ENCODE data around the gene RGS6. TPM values are rescaled to one million over a fixed set of nuclear protein-coding genes. Genes with fewer than 3 reads are reported as not detected.

Gene RGS6
- total and polyA plus RNA-seq, 4 experiments from 2014 or later, result 0.32 TPM; not detected in 3

DNA sequence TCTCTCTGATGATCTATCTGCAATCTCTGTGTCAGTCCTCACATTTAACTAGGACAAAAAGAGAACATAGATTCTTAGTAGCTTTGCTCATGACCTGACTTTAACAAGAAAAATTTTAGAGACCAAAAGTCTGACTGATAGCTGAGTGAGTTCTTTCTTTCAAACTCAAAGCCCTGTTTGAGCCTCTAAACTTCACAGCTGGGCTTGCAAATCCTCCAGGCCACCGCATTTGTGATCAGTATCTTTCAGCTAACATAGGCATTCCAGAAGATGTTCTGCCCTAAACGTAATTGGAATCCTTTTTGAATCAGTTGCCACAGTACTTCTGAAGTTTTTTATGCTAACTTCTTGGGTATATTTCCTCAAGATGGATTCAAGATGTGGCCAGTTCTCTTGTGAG lies 502.6 kb downstream of the RGS6 start:
- Mint-ChIP-seq H3K4me1 (peaks cover 17 to 21% (median 17%) of the 10 kb centered on the region in 4 donors), H3K9me3 (no peaks in the 10 kb centered on the region), H3K27me3 (no peaks in the 10 kb centered on the region), H3K36me3 (no peaks in the 10 kb centered on the region), H3K27ac (no peak overlapping the region), H3K4me3 (no peak overlapping the region)
- intact Hi-C loops (cut with micrococcal nuclease), result no loop called here
- Histone ChIP-seq H3K27me3 (ENCODE audit: insufficient read depth, low read length) (no peaks in the 10 kb centered on the region), H3K36me3 (ENCODE audit: insufficient read depth, low read length) (no peaks in the 10 kb centered on the region), H3K27ac (ENCODE audit: low read depth, low read length) (no peak overlapping the region), H3K9me3 (ENCODE audit: control insufficient read depth in 1 of 2, low read length in 2 of 2) (no peaks in the 10 kb centered on the region), H3K4me3 (ENCODE audit: low read length in 2 of 2) (no peak overlapping the region), H3K4me1 (ENCODE audit: insufficient read depth, low read length) (peaks cover 12% of the 10 kb centered on the region)
- ChIA-PET CTCF (ENCODE audit: partially characterized antibody) (interaction anchor here (1.1 kb wide), 1 partner anchor 15 kb away, joined by 3 read pairs; no protein-coding TSS in a partner anchor), POLR2A (ENCODE audit: partially characterized antibody) (no interaction called here)
- DNase-seq, result no peak

DNA sequence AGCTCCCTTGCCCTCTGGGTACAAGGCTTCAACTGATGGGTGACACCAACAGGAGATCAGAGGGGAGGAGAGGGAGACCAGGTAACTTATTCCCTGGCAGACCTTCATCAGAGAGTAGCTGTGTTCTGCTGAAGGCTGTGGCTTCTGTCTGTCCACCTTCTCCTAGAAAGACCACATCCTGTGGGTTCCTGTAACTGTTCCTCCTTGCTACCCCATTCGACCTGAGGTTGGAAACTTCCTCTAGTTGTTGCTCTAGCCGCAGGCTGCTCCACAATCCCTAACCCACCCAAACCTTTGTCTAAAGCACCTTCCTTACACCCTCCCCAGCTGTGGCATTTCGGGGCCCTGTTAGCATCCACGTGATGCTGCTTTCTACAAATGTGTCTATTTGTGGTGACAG lies 507.5 kb downstream of the RGS6 start:
- Mint-ChIP-seq H3K9me3 (no peaks in the 10 kb centered on the region), H3K4me3 (peak overlapping the region; percentile 15 to 80 (median 56)), H3K4me1 (peaks cover 43 to 59% (median 55%) of the 10 kb centered on the region in 4 donors), H3K27me3 (no peaks in the 10 kb centered on the region), H3K36me3 (no peaks in the 10 kb centered on the region), H3K27ac (peak overlapping the region in 5 of 7 donors; percentile 14 to 76 (median 64))
- Histone ChIP-seq H3K27ac (ENCODE audit: low read depth, low read length) (no peak overlapping the region), H3K36me3 (ENCODE audit: insufficient read depth, low read length) (no peaks in the 10 kb centered on the region), H3K9me3 (ENCODE audit: control insufficient read depth in 1 of 2, low read length in 2 of 2) (no peaks in the 10 kb centered on the region), H3K4me3 (ENCODE audit: low read length in 2 of 2) (no peak overlapping the region), H3K4me1 (ENCODE audit: insufficient read depth, low read length) (peaks cover 55% of the 10 kb centered on the region), H3K27me3 (ENCODE audit: insufficient read depth, low read length) (no peaks in the 10 kb centered on the region)
- POLR2A ChIA-PET (ENCODE audit: partially characterized antibody), result no interaction called here
- CTCF ChIA-PET (ENCODE audit: partially characterized antibody), result no interaction called here
- intact Hi-C loops (cut with micrococcal nuclease), result no loop called here
- no peak for DNase-seq

DNA sequence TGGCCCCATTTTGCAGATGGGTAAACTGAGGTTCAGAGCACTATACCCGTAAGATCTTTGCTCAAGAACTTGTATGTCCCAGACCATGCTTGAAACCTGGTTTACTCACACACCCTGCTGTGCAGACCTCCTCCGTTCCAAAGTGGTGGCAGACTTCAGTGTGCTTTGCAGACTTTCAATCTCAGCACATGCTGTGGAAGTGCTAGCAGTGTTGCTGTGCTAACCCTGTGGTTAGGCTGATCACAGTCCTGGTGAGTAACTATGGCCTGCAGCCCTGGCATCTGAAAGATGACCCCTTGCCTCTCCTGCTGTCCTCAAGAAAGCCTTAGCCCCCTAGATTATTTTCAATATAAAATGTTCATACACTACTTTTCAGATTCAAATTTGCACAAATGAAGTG lies 511.0 kb downstream of the RGS6 start:
- Mint-ChIP-seq H3K4me3 (peak overlapping the region in 5 of 8 donors; percentile 32 to 85 (median 82)), H3K27me3 (no peaks in the 10 kb centered on the region), H3K9me3 (no peaks in the 10 kb centered on the region), H3K27ac (peak overlapping the region in 1 of 7 donors; percentile 58), H3K4me1 (peaks cover 42 to 60% (median 54%) of the 10 kb centered on the region in 4 donors), H3K36me3 (no peaks in the 10 kb centered on the region)
- intact Hi-C loops (cut with micrococcal nuclease), result no loop called here
- Histone ChIP-seq H3K36me3 (ENCODE audit: insufficient read depth, low read length) (no peaks in the 10 kb centered on the region), H3K4me3 (ENCODE audit: low read length in 2 of 2) (peak overlapping the region in 1 of 2 donors; percentile 0), H3K9me3 (ENCODE audit: control insufficient read depth in 1 of 2, low read length in 2 of 2) (no peaks in the 10 kb centered on the region), H3K27ac (ENCODE audit: low read depth, low read length) (no peak overlapping the region), H3K27me3 (ENCODE audit: insufficient read depth, low read length) (no peaks in the 10 kb centered on the region), H3K4me1 (ENCODE audit: insufficient read depth, low read length) (peaks cover 59% of the 10 kb centered on the region)
- ChIA-PET CTCF (ENCODE audit: partially characterized antibody) (interaction anchor here (1.0 kb wide), 1 partner anchor 66 kb away, joined by 3 read pairs; no protein-coding TSS in a partner anchor), POLR2A (ENCODE audit: partially characterized antibody) (interaction anchor here (1.4 to 1.9 kb wide), 2 partner anchors 8 to 22 kb away, joined by 3 to 5 read pairs; no protein-coding TSS in a partner anchor)
- DNase-seq, result no peak

DNA sequence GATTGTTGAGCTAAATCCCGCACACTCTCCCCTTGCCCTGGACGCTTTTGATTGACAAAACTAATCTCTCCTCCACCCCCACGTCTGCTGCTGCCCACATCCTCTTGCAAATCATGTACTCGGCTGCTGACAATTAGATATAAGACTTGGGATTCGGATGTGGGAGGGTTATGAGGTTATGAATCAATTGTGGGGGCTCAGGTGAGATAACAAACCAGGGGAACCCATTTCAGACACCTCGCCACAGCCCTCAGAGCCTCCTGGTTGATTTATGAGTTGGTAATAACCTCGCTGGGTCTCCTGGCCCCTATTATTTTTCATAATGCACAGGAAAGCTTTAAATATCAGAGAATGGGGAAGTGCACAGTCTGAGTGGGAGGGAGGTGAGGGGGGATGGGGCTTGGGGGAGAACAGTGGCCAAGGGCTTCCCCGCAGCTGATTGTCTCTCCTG lies 511.8 kb downstream of the RGS6 start:
- no peaks in the 10 kb centered on the region for H3K9me3 ChIP-seq (ENCODE audit: control insufficient read depth in 1 of 2, low read length in 2 of 2)
- H3K4me3 ChIP-seq (ENCODE audit: low read length in 2 of 2), result peak overlapping the region in 1 of 2 donors; percentile 0
- Mint-ChIP-seq H3K27ac (peak overlapping the region in 5 of 7 donors; percentile 17 to 79 (median 56)), H3K9me3 (no peaks in the 10 kb centered on the region), H3K4me1 (peaks cover 35 to 55% (median 49%) of the 10 kb centered on the region in 4 donors), H3K4me3 (peak overlapping the region; percentile 34 to 85 (median 73)), H3K36me3 (no peaks in the 10 kb centered on the region), H3K27me3 (no peaks in the 10 kb centered on the region)
- H3K4me1 ChIP-seq (ENCODE audit: insufficient read depth, low read length), result peaks cover 55% of the 10 kb centered on the region
- H3K27me3 ChIP-seq (ENCODE audit: insufficient read depth, low read length), result no peaks in the 10 kb centered on the region
- DNase-seq, result peak; percentile 17 to 46 (median 33)
- ChIA-PET CTCF (ENCODE audit: partially characterized antibody) (interaction anchor here (1.0 kb wide), 1 partner anchor 65 kb away, joined by 3 read pairs; no protein-coding TSS in a partner anchor), POLR2A (ENCODE audit: partially characterized antibody) (interaction anchor here (1.4 kb wide), 1 partner anchor 22 kb away, joined by 3 read pairs; no protein-coding TSS in a partner anchor)
- no peaks in the 10 kb centered on the region for H3K36me3 ChIP-seq (ENCODE audit: insufficient read depth, low read length)
- intact Hi-C loops (cut with micrococcal nuclease), result no loop called here
- H3K27ac ChIP-seq (ENCODE audit: low read depth, low read length), result no peak overlapping the region

DNA sequence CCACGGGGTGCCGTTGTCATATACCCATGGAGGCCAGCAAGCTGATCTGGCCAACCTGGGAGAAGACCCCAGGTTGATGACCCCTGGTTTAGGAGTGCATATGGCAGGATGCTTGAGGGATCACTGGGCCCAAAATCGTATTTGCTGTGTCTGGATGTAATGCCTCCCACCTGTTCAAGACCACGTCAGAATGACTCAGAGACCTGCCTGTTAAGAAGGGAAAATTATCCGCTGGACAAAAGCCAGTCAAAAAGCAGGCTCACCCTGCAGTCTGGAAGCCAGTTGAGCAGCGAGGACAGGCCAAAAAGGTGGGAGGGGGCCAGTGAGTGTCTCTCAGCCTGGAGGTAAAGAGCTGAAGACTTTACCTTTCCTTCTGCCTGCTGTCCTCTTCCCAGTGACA lies 512.5 kb downstream of the RGS6 start:
- intact Hi-C loops (cut with micrococcal nuclease), result no loop called here
- H3K4me3 Mint-ChIP-seq, result peak overlapping the region in 3 of 8 donors; percentile 76 to 82 (median 82)
- CTCF ChIA-PET (ENCODE audit: partially characterized antibody), result no interaction called here

DNA sequence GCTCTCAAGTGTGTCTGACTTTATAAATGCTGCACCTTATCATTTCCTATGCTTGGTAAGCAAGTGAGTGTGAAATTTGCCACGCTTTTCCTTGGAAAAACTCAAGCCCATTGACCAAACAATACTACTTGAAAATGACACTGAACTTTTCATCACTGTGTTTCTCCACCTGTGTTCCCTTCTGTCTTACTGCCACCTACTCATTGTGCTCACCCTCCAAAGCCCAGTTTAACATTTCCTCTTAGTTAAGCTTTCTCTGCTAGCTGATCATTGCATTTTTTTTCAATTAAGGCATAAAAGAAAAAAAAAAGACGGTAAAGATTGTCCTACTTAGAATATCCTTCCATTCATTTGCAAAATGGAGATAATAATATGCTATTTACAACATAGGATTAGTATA lies 516.0 kb downstream of the RGS6 start:
- peaks cover 33 to 53% (median 44%) of the 10 kb centered on the region in 4 donors for H3K4me1 Mint-ChIP-seq
- CTCF ChIA-PET (ENCODE audit: partially characterized antibody), result no interaction called here
- no peak for DNase-seq
- no peaks in the 10 kb centered on the region for H3K27me3 Mint-ChIP-seq
- no peaks in the 10 kb centered on the region for H3K36me3 Mint-ChIP-seq
- H3K27ac ChIP-seq (ENCODE audit: low read depth, low read length), result no peak overlapping the region
- intact Hi-C loops (cut with micrococcal nuclease), result no loop called here
- H3K27ac Mint-ChIP-seq, result peak overlapping the region in 1 of 7 donors; percentile 65
- no peak overlapping the region for H3K4me3 Mint-ChIP-seq
- no peaks in the 10 kb centered on the region for H3K9me3 Mint-ChIP-seq
- H3K4me3 ChIP-seq (ENCODE audit: low read length in 2 of 2), result no peak overlapping the region
- H3K9me3 ChIP-seq (ENCODE audit: control insufficient read depth in 1 of 2, low read length in 2 of 2), result no peaks in the 10 kb centered on the region
- POLR2A ChIA-PET (ENCODE audit: partially characterized antibody), result no interaction called here
- H3K4me1 ChIP-seq (ENCODE audit: insufficient read depth, low read length), result peaks cover 48% of the 10 kb centered on the region
- no peaks in the 10 kb centered on the region for H3K27me3 ChIP-seq (ENCODE audit: insufficient read depth, low read length)
- H3K36me3 ChIP-seq (ENCODE audit: insufficient read depth, low read length), result no peaks in the 10 kb centered on the region

More for the DNA sequence above, 512.5 kb downstream of the RGS6 start:
- Histone ChIP-seq H3K27ac (ENCODE audit: low read depth, low read length) (no peak overlapping the region), H3K9me3 (ENCODE audit: control insufficient read depth in 1 of 2, low read length in 2 of 2) (no peaks in the 10 kb centered on the region), H3K27me3 (ENCODE audit: insufficient read depth, low read length) (no peaks in the 10 kb centered on the region), H3K36me3 (ENCODE audit: insufficient read depth, low read length) (no peaks in the 10 kb centered on the region), H3K4me3 (ENCODE audit: low read length in 2 of 2) (no peak overlapping the region), H3K4me1 (ENCODE audit: insufficient read depth, low read length) (peaks cover 48% of the 10 kb centered on the region)
- no peaks in the 10 kb centered on the region for H3K9me3 Mint-ChIP-seq
- peak overlapping the region in 3 of 7 donors; percentile 36 to 74 (median 38) for H3K27ac Mint-ChIP-seq
- DNase-seq, result no peak
- POLR2A ChIA-PET (ENCODE audit: partially characterized antibody), result no interaction called here
- no peaks in the 10 kb centered on the region for H3K36me3 Mint-ChIP-seq
- H3K4me1 Mint-ChIP-seq, result peaks cover 28 to 49% (median 42%) of the 10 kb centered on the region in 4 donors
- no peaks in the 10 kb centered on the region for H3K27me3 Mint-ChIP-seq

DNA sequence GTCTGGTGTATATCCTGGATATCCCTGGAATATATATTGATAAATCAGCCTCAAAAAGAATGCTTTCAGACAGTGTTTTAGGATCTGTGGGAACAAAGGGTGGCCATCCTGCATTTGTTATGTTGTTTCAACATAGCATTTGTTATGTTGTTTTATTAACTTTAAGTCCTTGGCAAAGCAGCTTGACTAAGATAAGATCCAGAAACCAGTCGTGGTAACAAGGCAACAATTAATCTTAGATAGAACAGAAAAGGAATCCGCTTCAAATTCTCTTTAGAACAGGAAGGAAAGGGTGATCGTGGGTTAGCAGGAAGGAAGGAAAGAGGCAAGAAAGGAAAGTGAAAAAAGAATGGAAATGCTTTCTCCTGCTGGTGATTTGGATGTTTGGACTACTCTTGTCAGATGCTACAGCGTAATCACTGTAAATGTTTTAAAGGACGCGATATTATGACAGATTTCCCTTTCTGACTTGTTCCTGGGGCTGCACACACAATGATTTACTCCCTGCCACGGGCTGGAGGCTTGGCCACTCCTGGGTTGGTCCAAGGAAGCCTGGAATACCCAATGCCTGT lies 518.3 kb downstream of the RGS6 start:
- CTCF ChIA-PET (ENCODE audit: partially characterized antibody), result interaction anchor here (1.5 kb wide), 1 partner anchor 22 kb away, joined by 3 read pairs; no protein-coding TSS in a partner anchor
- Mint-ChIP-seq H3K27me3 (no peaks in the 10 kb centered on the region), H3K4me1 (peaks cover 23 to 41% (median 29%) of the 10 kb centered on the region in 4 donors), H3K9me3 (no peaks in the 10 kb centered on the region), H3K27ac (peak overlapping the region in 5 of 7 donors; percentile 63 to 94 (median 88)), H3K4me3 (peak overlapping the region in 6 of 8 donors; percentile 53 to 85 (median 82)), H3K36me3 (no peaks in the 10 kb centered on the region)
- Histone ChIP-seq H3K4me3 (ENCODE audit: low read length in 2 of 2) (no peak overlapping the region), H3K4me1 (ENCODE audit: insufficient read depth, low read length) (peaks cover 29% of the 10 kb centered on the region), H3K27me3 (ENCODE audit: insufficient read depth, low read length) (no peaks in the 10 kb centered on the region), H3K36me3 (ENCODE audit: insufficient read depth, low read length) (no peaks in the 10 kb centered on the region), H3K9me3 (ENCODE audit: control insufficient read depth in 1 of 2, low read length in 2 of 2) (no peaks in the 10 kb centered on the region), H3K27ac (ENCODE audit: low read depth, low read length) (peak overlapping the region; percentile 23)
- intact Hi-C loops (cut with micrococcal nuclease), result no loop called here
- no peak for DNase-seq
- POLR2A ChIA-PET (ENCODE audit: partially characterized antibody), result interaction anchor here (1.7 kb wide), 1 partner anchor 8 kb away, joined by 5 read pairs; no protein-coding TSS in a partner anchor
